Fibroblast of the aortic adventitia (primary cell): Measurements from ENCODE around the gene RRP12. TPM values are rescaled to one million over a fixed set of nuclear protein-coding genes. Genes with fewer than 3 reads are reported as not detected.

Experiments
- DNase-seq: peaks from one replicate; pipeline ENCODE4 v3.0.0-alpha.2; 2010; ENCODE audit warnings: low read depth
- H3K4me3 ChIP-seq: 2 replicates; pipeline ENCODE4 v1.5.1; 2011; ENCODE audit warnings: low read depth, mild to moderate bottlenecking, control low read depth, low read length, moderate library complexity
- CTCF ChIP-seq: IDR thresholded peaks from 2 replicates; pipeline ENCODE4 v1.5.1; 2011; ENCODE audit warnings: mild to moderate bottlenecking, low read length, control low read depth, inconsistent platforms; ENCODE audit not compliant: insufficient read depth
- total RNA-seq: library from RNA; depleted of rRNA; stranded (reverse); fragments of >200 nt; gene quantifications from 2 replicates; pipeline ENCODE4 v1.2.3, GENCODE V29; 2012; ENCODE audit warnings: low replicate concordance

Gene RRP12
- total RNA-seq, 1 donor: 15.9 TPM

- DNase-seq: no peak
These were observed 18.0 kb downstream of the RRP12 start for GRCh38 chr10:97383159-97383558.

GRCh38 chr10:97381626-97382025, 19.5 kb downstream of the RRP12 start:
- no peak for DNase-seq
- H3K4me3 ChIP-seq: no peak overlapping the region
- TF ChIP-seq CTCF: no peak

More at GRCh38 chr10:97383159-97383558, 18.0 kb downstream of the RRP12 start:
- TF ChIP-seq CTCF: no peak
- H3K4me3 ChIP-seq: no peak overlapping the region

- DNase-seq: no peak
- TF ChIP-seq CTCF: no peak
- H3K4me3 ChIP-seq: no peak overlapping the region
These were observed 20.6 kb downstream of the RRP12 start for GRCh38 chr10:97380516-97380915.

GRCh38 chr10:97378933-97379921, 21.9 kb downstream of the RRP12 start:
- DNase-seq: no peak
- no peak for TF ChIP-seq CTCF

GRCh38 chr10:97376413-97376812, 24.7 kb downstream of the RRP12 start:
- DNase-seq: no peak
- TF ChIP-seq CTCF: no peak

More at GRCh38 chr10:97378933-97379921, 21.9 kb downstream of the RRP12 start:
- no peak overlapping the region for H3K4me3 ChIP-seq

GRCh38 chr10:97373456-97373855, 27.7 kb downstream of the RRP12 start:
- DNase-seq: no peak
- TF ChIP-seq CTCF: no peak
- H3K4me3 ChIP-seq: no peak overlapping the region

More at GRCh38 chr10:97376413-97376812, 24.7 kb downstream of the RRP12 start:
- no peak overlapping the region for H3K4me3 ChIP-seq
